HG03196 (cell line): ENCODE measurements around the gene SMIM20.
"Not testable (repeated sequence)": the region's sequence is repeated elsewhere in the genome, so short reads cannot be mapped to it uniquely, and the experiment has no call there.

Experiments used
- ATAC-seq: cut with Tn5 transposase; IDR thresholded peaks from one replicate; pipeline ENCODE4 v1.9.1; 2021; ENCODE audit not compliant: unreplicated experiment

The SMIM20 gene

DNA sequence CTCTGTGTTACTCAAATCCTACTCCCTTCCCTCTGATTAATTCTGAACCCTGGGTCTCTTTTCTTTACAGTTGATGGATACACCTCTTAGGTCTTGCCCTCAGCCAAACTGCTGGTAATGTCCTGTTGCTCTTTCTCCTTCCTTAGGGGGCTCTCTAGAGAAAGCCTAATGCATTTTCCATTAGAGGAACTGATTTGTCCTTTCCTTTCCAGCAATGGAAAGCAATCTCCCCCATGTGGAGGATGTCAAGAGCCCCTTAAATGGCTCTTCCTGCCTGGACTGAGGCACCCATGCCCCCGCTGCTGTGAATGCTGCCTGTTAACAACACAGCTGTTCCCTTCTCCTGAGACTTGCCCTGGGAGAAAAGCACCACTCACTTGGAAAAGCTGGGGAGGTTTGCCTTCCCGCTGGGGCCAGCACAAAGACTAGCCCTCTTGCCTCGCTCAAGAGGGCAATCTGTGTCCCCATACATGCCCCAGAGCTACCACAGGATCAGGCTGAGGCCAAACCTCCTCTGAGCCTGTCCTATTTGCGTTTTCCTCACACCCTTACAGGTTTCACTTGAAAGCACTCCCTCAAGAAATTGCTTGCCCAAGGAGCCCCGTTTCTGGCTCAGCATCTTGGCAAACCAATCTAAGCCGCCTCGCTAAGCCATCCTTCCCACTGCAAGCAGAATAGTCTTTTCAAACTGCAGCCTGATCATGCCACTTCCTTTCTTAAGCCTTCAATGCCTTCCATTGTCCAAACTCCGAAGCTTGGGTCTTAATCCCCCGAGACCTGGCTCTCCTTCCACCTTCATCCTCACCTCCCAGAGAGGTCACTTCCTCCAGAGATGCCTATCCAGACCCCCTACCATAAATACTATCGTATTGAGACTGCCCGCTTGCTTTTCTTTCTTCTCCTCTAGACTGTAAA lies 23.2 kb upstream of the SMIM20 start:
- no peak for ATAC-seq

DNA sequence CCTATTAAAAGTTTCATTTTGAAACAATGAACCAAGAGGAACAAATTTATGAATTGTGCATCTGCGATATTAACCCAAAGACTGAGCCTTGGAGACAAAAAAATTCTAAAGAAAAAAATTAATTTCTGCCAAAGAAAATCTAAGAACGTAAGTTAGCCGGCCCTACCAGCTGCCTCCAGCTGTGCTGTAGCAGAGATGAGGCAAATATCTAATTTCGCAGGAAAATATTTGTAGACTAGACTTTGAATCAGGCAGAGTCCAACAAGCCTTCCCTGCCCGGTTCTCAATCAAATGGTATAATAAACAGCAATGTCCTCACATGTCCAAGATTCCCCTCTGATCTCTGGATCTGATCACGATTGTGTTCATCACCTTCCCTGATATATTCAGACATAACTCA lies 21.2 kb upstream of the SMIM20 start:
- ATAC-seq: no peak

DNA sequence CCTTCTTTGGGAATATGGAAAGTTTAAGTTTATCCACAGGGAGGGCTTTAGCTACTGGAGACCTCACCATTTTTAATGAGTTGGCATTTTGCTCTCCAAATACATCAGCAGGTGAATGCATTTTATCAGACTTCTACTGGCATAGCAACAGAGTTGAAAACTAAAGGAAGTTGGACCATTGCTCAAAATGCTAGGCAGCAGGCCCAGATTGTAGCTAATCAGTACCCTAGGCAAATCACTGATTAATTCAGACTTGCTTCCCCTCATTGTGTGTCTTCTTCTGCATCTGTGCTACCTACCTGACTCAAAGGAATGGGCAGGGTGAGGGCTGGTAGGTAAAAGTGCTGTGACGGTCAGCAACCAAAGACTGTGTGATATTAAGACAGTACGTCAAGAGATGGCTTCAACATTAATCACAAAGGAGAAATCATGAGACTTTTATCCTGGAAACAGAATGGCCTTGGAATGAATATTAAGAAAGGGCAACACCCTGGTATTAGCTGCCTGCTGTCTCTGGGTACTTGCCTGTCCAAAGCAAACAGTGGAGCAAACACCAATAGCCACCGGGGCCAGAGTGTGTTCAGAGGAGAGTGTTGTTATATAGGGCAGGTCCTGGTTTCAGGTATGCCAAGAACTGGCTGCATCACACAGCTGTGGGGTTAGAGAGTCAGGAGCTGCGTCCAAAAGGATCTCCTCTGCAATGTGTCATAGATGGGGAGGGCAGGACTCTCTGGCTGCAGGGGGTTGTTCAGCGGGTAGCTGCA lies 17.1 kb upstream of the SMIM20 start:
- ATAC-seq: no peak

DNA sequence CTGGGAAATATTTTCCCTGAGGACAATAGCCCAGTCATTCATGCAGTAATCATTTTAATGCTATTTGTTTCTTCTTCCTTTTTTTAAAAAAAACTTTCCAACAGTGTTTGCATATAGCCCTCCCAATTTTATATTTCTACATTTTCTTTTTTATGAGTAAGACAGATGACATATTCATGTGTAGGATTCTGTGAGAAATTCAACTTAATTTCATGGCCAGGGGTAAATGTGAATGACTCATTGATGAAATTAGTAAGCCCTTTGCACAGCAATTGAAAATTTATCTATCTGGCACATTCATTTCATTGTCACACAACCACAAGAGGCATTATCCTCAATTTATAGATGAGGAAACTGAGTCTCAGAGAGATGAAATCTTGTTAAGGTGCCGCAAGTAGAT lies 13.7 kb upstream of the SMIM20 start:
- ATAC-seq: no peak

DNA sequence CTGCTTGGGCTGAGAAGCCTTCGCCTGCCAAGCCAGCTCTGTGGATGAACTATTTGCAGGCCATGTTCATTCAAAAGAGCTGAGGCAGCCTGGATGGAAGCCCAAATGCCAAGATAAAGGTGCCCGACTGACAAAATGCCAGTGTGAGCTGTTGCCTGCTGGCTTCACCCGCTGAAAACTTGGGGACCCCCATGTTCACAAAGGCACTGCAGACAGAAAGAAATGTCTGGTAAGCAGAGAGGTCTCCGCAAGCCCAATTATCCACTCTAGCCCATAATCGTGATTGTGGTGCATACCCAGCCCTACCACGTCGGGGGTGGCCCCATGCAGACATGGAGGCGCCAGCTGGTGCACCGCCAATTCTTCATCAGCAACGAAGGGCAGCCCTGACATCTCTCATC lies 13.0 kb upstream of the SMIM20 start:
- ATAC-seq: no peak

DNA sequence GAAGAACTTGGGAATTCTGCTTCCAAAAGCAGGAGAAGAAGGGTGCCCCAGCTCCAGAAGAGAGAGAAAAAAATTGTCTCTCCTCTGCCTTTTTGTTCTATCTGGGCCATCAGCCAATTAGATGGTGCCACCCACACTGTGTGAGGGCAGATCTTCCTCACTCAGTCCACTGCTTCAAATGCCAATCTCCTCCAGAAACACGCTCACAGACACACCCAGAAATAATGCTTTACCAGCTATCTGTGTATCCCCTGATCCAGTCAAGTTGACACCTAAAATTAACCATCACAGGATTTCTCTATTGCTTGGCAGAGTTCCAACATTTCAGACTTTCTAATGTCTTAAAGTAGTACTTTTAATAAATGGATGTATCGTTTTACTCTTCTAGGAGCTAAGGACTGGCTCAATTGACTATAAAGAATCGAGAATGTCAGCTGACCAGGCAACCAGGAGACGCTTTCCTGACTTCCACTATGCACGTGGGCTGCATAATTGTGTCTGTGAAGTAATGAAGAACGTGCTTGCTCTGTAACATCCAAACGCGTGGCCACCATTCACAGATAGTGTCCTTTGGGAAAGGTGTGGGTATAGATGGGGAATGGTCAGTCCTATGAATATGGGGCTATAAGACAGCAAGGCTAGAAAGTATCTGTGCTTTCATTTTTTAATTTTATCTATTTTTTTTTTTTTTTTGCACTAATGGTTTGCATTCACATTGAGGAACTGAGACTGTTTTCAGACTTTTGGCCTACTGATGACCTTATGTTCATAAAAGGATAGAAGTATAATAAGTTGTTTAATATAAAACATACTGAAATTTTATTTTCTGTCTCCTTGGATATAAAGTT lies 9.9 kb upstream of the SMIM20 start:
- ATAC-seq: no peak

DNA sequence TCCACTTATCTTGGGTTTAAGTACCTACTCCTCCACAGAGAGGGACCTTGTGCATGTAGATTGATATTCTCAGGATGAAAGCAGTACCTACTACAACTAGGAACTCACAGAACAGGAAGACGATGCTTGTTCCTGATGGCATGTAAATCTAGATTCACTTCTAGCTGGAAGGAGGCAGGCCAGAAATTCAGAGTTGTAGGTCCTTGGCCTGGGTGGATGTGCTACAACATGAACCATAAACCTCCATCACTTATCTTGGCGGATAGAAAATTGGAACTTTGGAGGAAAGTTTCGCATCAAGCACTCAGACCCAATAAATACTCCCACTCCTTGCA lies 9.3 kb upstream of the SMIM20 start:
- ATAC-seq: no peak

DNA sequence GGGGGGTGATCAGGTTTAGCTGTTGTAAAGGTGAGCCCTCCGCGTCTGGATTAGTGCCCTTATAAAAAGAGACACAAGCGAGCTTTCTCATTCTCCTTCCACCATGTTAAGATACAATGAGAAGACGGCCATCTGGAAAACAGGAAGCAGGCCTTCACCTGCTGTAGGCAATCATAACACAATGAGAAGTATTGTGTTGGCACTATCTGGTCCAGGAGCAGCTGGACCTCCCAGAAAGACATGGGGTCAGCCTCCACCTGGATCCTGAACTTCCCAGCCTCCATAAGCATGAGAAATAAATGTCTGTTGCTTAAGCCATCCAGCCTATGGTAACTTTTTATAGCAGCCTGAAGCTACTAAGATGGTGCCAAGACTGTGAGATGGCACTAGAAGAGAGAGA lies 8.6 kb upstream of the SMIM20 start:
- ATAC-seq: no peak

DNA sequence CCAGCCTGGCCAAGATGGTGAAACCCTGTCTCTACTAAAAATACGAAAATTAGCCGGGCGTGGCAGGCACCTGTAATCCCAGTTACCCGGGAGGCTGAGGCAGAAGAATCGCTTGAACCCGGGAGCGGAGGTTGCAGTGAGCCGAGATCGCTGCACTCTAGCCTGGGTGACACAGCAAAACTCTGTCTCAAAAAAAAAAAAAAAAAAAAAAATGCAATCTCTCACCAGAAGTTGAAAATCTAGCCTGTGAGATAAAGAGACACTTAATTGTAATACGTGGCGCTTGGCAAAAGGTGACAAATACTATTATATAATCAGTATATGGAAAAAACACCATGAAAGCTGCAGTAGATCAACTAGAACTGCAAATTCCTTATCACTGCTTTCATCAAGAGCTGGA lies 7.9 kb upstream of the SMIM20 start:
- not testable (repeated sequence) for ATAC-seq

DNA sequence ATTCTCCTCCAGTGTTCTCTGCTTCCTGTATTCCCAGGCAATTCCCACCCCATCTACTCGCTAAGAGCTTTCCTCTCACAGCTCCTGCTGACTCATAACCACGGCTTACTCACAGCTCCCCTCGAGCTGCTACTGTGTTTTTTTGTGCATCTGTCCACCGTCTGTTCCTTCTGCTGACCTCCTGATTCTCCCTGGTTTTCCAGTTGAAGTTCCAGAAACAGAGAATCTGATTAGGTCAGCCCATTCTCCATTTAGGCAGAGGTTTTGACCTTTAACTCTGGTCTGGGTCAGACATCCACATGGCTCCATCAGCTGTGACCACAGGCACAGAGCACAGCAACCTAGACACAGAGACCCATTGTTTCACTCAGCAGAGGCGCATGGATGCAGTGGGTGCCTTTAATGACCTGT lies 5.5 kb upstream of the SMIM20 start:
- ATAC-seq: no peak

DNA sequence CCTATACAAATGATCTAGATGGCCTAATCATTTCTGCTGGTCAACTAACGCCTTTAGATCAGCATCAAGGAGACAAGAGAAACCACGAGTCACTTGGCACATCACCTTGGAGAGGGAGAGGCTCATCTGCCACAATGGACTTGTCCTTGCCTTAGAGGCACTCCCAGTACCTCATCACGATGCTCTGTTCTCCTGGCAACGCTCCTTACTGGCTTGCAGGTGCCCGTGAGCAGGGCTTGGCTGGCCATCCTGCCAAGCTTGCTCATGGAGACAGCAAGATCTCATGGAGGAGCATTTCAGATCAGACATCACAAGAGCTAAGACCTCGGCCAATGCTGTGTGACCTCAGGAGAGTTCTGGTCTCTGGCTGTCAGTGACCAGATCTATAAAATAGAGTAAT lies 2.7 kb upstream of the SMIM20 start:
- ATAC-seq: no peak

DNA sequence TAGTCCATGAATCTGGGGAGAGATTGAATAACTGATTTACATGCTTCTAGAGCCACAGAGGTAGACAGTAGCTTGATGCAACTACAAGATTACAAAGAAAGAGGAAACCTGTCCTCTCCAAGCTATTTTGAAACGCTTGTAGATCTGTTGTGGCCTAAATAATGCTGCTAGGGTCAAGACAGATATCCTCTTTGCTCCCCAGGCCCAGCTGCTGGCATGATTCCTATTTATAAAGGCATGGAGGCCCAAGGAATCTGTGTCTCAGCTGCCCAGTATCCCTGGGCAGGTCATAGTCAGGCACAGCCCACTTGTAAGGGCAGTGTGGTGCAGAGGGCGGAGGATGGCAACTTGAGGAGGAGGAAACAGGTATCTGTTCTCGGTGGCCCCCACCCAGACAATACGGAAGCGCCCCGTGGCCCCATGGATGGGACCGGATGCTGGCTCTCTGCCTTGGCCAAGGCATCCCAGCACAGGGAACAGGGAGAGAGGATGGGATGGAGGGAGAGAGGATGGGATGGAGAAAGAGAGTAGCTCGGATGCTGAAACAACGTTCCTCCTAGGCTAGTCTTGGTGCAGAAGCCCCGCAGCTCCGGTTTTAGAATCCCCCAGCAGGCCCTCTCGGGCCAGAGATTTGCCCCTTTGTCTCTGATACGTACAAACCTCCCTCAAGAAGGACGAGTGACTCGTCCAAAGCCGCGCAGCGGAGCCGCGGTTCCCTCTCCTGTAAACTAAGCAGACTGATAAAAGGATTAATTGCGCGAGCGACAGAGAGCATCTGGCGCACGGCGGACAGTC lies 767 bp upstream of the SMIM20 start:
- peak; percentile 35 for ATAC-seq

DNA sequence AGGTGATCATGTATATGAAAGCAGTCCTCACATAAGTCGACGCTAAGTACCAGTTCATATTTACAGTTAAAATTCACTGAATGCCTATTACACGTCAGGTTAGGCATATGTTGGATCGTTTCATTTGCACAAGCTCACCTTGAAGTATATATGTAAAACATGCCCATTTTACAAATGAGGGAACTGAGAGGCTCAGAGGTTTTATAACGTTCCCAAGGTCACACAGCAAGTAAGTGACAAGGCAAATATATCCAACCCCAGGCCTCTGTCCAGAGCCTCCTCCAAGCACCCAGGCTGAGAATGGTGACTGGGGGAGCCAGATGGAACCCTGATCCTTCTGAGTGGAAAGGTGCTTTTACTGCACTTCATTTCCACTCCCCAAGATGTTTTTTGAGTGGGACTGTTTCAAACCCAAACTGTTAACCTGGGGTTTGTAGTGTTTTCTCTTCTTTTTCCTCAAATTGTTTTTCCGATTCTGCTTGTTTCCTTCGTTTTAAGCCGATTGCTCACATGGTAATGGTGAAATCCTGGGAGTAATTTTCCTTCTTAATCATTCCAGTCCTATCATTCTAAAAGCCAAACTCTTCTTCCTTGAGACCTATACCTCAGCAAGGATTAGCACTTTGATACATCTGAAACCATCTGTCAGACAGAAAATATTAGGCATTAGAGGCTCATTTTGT lies 791 bp downstream of the SMIM20 start:
- no peak for ATAC-seq

DNA sequence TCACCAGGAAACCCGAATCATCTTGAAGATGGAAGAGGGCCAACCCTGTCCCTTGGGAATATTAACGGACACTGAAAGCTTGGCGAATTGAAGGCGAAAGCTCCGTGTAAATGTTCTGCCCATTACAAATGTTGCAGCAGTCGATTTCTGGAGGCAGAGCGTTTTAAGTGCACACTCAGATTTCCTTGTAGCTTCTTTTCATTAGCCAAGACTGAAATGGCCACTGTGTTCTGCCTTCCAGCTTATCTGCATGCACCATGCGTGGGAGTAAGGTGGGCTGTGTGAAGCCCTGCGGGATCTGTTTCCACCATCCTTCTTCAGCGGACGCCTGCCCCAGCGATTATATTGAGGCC lies 1.3 kb downstream of the SMIM20 start:
- ATAC-seq: no peak

DNA sequence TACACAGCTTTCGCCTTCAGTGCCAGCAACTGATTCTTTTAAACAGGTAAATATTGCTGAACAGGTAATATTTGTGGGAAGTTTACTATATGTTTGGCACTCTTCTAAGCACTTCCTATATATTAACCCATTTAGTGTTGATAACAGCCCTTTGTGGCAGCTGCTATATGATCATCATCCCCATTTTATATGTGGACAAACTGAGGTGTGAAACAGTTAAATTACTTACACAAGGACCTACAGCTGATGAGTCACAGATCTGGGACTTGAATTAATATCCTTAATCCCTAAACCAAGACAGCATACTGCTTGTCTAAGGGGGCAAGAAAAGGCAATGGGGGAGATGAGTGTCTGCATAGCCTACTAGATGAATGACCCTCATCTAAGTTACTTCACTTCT lies 2.9 kb downstream of the SMIM20 start:
- no peak for ATAC-seq

DNA sequence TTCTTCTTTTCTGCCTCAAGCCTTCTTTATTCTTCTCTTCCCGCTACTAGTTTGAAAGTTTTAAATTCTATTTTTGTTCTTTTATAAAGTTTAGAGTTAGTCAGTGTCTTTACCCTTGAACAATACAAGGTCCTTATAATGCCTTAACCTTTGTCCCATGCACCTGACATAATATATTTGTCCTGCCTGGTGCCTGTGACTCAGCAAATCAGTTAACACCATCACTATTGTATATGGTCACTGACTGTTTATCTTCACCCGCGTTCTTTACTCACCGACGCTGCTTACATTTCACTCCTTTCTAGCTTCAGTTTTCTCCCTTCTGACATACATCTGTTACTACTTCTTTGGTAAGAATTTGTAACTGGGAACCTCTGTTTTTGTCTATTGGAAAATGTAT lies 5.7 kb downstream of the SMIM20 start:
- no peak for ATAC-seq

DNA sequence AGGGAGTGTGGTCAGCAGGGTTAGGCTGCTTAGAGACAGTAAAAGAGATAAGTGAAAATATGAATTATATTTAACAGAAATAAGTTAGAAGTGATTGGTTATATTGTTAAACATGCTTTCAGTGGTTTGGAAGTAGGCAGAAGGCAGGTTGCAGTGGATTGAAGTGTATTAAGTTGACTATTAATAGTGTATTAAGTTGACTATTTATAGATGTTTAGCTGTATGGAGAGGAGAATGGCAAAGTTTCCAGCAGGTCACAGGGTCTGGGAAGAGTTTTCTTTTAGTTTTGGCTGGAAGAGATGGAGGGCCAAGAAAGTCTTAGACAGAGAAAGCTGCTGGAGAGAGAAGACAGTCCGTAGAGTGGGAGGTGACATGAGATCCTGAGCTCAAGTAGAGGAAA lies 7.9 kb downstream of the SMIM20 start:
- no peak for ATAC-seq

DNA sequence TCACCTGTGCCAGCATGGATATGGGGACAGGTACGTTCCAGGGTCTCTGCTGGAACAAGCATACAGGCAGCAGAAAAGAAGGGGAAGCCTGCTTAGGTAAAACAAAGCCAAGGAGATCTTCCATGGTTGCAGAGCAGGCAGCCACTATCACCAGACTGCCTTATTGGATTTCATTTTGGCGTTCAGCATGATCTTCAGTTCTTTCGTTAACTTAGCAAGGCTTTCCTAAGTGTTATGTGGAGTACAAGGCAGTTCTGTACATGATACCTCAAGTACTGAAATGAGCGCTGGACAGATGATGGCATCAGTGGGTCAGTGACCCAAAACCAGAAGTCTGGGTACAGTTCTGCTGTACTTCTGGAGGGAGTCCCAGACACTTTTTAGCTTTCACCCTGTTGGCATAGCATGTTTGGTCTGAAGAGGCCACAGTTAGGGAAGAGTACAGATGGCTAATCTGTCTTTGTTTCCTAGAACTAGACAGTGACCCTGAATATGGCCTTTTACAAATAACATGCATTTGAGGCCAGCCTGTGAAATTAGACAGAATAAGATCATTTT lies 8.9 kb downstream of the SMIM20 start:
- ATAC-seq: no peak

DNA sequence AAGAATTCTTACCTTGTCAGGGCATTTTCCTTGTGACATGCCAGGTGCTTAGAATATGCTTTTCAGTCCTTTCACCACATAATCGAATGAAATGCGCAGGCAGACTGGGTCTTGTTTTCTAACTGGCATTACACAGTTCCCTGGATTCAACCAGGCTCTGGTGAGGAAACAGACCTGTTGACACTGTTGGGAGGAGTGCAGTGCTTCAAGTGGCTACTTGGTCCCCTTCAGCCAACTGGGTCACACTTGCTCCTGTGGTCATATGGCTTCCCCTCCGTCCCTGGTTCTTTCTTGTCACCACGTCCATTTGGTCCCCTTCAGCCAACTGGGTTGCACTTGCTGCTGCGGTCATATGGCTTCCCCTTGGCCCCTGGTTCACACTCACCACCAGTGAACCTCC lies 9.7 kb downstream of the SMIM20 start:
- ATAC-seq: no peak
